Fibroblast of lung (primary cell): Measurements from ENCODE around the gene TNFSF10.

ENCODE experiments used
- CTCF ChIP-seq, 2 donors: IDR thresholded peaks in 1 of 2; conservative IDR thresholded peaks in 1 of 2; 1 replicate in 1 of 2; 2 replicates in 1 of 2; pipeline ENCODE4 v1.5.1; 2011 to 2012; ENCODE audit warnings: low read length in 2 of 2, control low read depth in 1 of 2, inconsistent platforms in 1 of 2, low read depth in 1 of 2, mild to moderate bottlenecking in 1 of 2
- EZH2 ChIP-seq: IDR thresholded peaks from 2 replicates; pipeline ENCODE4 v1.5.1; 2012; ENCODE audit warnings: low read length, control low read depth, mild to moderate bottlenecking; ENCODE audit errors: missing control alignments

- TF ChIP-seq CTCF (conservative IDR thresholded peaks at IDR 0.05 in 1 of 2, IDR thresholded peaks at IDR 0.05 in 1 of 2; ENCODE audit: low read depth in 1 of 2, low read length in 2 of 2) = no peak
- TF ChIP-seq EZH2 = no peak
These were observed 37.4 kb upstream of the TNFSF10 start for GRCh38 chr3:172560586-172560985.
